ENCODE data around the gene PSPH. TPM values are rescaled to one million over a fixed set of nuclear protein-coding genes. Genes with fewer than 3 reads are reported as not detected.

Gene PSPH
- total RNA-seq, 1 experiment from 2014 or later: 59.0 TPM

DNA sequence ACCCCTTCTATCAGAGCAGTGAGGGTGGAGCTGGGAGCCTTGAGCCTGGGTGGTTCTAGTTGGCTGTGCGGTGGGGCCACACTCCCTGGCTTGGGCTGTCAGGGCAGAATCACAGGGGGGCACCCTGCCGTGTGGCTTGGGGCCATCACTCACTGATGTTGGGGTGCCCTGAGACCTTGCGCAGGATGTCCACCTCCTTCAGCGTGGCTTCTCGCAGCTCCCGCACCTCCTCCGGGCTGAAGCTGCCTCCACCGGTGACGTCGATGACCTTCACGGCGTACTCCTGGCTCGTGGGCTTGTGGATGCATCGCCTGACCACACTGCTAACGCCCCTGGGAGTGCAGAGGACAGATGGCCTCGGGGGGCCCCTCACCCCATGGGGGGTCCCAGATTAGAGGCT lies 36.2 kb upstream of the PSPH start:
- H3K4me1 ChIP-seq (ENCODE audit: insufficient read depth, low read length, poor library complexity, severe bottlenecking): no peaks in the 10 kb centered on the region
- H3K4me3 ChIP-seq (ENCODE audit: low read depth, low read length, poor library complexity, severe bottlenecking): no peak overlapping the region
- no peak overlapping the region for H3K27ac ChIP-seq (ENCODE audit: low read depth, low read length, poor library complexity, severe bottlenecking)
- intact Hi-C loops (cut with micrococcal nuclease; ENCODE audit: unreplicated experiment): no loop called here
- H3K36me3 ChIP-seq (ENCODE audit: insufficient read depth, low read length, poor library complexity, severe bottlenecking): no peaks in the 10 kb centered on the region
- ChIA-PET POLR2A (ENCODE audit: low non-redundant PET) (interaction anchor here (0.5 to 0.7 kb wide), 2 partner anchors 10 to 19 kb away, joined by 4 to 5 read pairs; partner anchors contain the start of gene CHCHD2), CTCF (no interaction called here)
- TF ChIP-seq, protein P1, sequence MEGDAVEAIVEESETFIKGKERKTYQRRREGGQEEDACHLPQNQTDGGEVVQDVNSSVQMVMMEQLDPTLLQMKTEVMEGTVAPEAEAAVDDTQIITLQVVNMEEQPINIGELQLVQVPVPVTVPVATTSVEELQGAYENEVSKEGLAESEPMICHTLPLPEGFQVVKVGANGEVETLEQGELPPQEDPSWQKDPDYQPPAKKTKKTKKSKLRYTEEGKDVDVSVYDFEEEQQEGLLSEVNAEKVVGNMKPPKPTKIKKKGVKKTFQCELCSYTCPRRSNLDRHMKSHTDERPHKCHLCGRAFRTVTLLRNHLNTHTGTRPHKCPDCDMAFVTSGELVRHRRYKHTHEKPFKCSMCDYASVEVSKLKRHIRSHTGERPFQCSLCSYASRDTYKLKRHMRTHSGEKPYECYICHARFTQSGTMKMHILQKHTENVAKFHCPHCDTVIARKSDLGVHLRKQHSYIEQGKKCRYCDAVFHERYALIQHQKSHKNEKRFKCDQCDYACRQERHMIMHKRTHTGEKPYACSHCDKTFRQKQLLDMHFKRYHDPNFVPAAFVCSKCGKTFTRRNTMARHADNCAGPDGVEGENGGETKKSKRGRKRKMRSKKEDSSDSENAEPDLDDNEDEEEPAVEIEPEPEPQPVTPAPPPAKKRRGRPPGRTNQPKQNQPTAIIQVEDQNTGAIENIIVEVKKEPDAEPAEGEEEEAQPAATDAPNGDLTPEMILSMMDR (conservative IDR thresholded peaks at IDR 0.05; ENCODE audit: low read depth, low read length): no peak
- TF ChIP-seq EZH2 (IDR thresholded peaks at IDR 0.05; ENCODE audit: borderline replicate concordance, low read depth, low read length, poor library complexity, severe bottlenecking): no peak
- H3K27me3 ChIP-seq (replicated peaks; ENCODE audit: insufficient read depth, low read depth, low read length, poor library complexity): no peaks in the 10 kb centered on the region
- no peak for DNase-seq (ENCODE audit: low spot score)
- BruUV-seq (replicated peaks): no TSS peak
- no peaks in the 10 kb centered on the region for H3K9me3 ChIP-seq (ENCODE audit: low read depth, low read length, poor library complexity, severe bottlenecking)

DNA sequence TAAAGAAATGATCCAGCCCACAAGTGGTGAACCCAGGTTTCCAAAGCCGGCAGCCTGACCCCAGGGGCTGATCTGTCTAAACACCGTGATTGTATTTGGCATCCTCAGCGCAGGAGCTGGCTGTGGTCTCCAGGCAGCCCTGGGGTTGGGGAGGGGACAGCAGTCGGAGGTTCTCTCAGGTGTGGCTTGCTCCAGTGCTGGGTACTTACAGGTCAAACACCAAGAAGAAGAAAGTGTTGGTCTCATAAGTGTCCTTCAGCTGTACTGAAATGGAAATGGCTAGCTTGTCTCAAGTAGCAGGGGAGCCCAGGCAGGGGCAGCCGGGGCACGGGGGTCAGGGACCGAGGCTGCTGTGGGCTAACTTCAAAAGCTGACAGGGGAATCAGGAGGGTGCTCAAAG lies 35.5 kb upstream of the PSPH start:
- no peak for DNase-seq (ENCODE audit: low spot score)
- no peak overlapping the region for H3K4me3 ChIP-seq (ENCODE audit: low read depth, low read length, poor library complexity, severe bottlenecking)
- no peaks in the 10 kb centered on the region for H3K27me3 ChIP-seq (replicated peaks; ENCODE audit: insufficient read depth, low read depth, low read length, poor library complexity)
- no TSS peak for BruUV-seq (replicated peaks)
- H3K9me3 ChIP-seq (ENCODE audit: low read depth, low read length, poor library complexity, severe bottlenecking): no peaks in the 10 kb centered on the region
- no peaks in the 10 kb centered on the region for H3K36me3 ChIP-seq (ENCODE audit: insufficient read depth, low read length, poor library complexity, severe bottlenecking)
- H3K4me1 ChIP-seq (ENCODE audit: insufficient read depth, low read length, poor library complexity, severe bottlenecking): no peaks in the 10 kb centered on the region
- ChIA-PET CTCF (no interaction called here), POLR2A (ENCODE audit: low non-redundant PET) (interaction anchor here (0.5 to 0.7 kb wide), 3 partner anchors 10 to 120 kb away, joined by 4 to 5 read pairs (median 4); partner anchors contain the start of gene CHCHD2)
- intact Hi-C loops (cut with micrococcal nuclease; ENCODE audit: unreplicated experiment): no loop called here
- H3K27ac ChIP-seq (ENCODE audit: low read depth, low read length, poor library complexity, severe bottlenecking): no peak overlapping the region
- no peak for TF ChIP-seq EZH2 (IDR thresholded peaks at IDR 0.05; ENCODE audit: borderline replicate concordance, low read depth, low read length, poor library complexity, severe bottlenecking)
- TF ChIP-seq, protein P1 (conservative IDR thresholded peaks at IDR 0.05; ENCODE audit: low read depth, low read length): no peak

DNA sequence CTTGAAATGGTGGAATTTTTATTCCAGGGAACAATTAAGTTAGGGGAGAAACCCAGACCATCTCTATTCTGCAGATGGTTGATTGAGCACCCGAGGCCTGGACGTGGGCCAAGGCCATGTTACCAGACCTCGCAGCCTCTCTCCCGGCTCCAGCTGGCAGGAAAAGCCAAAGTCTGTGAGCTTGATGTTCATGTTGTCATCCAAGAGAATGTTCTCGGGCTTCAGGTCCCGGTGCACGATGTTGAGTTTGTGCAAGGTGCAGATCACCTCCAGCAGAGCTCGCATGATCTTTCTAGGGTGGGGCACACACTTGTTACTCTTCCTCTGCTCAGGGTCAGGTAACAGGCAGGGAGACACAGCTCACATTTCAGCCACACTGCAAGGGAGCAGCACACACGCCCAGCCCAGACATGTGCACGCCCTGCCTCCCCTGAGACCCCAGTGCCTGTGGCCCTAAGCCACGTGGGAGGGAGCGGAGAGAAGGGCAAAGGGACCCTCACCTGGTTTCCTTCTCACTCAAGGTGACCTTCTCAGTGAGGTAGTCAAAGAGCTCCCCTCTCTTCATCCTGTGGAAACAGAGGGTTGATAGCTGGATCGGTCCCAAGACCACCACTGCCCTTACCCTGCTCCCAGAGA lies 32.0 kb upstream of the PSPH start:
- Histone ChIP-seq H3K4me3 (ENCODE audit: low read depth, low read length, poor library complexity, severe bottlenecking) (no peak overlapping the region), H3K27me3 (replicated peaks; ENCODE audit: insufficient read depth, low read depth, low read length, poor library complexity) (no peaks in the 10 kb centered on the region), H3K4me1 (ENCODE audit: insufficient read depth, low read length, poor library complexity, severe bottlenecking) (no peaks in the 10 kb centered on the region), H3K9me3 (ENCODE audit: low read depth, low read length, poor library complexity, severe bottlenecking) (no peaks in the 10 kb centered on the region), H3K36me3 (ENCODE audit: insufficient read depth, low read length, poor library complexity, severe bottlenecking) (peaks cover 10% of the 10 kb centered on the region), H3K27ac (ENCODE audit: low read depth, low read length, poor library complexity, severe bottlenecking) (no peak overlapping the region)
- DNase-seq (ENCODE audit: low spot score): no peak
- no TSS peak for BruUV-seq (replicated peaks)
- intact Hi-C loops (cut with micrococcal nuclease; ENCODE audit: unreplicated experiment): no loop called here
- TF ChIP-seq, protein P1 (conservative IDR thresholded peaks at IDR 0.05; ENCODE audit: low read depth, low read length): no peak
- TF ChIP-seq EZH2 (IDR thresholded peaks at IDR 0.05; ENCODE audit: borderline replicate concordance, low read depth, low read length, poor library complexity, severe bottlenecking): no peak
- ChIA-PET POLR2A (ENCODE audit: low non-redundant PET) (no interaction called here), CTCF (no interaction called here)
